ENCODE results near the gene LHPP.
"Not testable (repeated sequence)": the region's sequence is repeated elsewhere in the genome, so short reads cannot be mapped to it uniquely, and the experiment has no call there.

Gene LHPP

DNA sequence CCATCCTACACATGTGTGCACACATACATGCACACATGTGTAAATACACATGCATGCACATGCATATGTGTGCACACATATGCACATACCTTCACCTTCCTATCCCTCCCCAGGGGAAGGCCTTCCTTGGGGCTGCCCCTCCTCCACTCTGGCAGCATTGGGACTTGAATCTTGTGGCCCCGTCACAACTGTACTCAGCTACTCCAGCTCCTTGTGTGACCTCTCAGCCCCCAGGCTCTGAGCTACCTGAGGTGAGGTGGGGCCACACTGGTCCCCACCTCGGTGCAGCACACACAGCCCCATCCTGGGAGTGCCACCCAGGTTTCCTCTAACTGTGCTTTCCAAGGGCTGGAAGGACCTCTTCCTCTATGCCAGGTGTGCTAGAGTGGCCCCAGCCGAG lies 116.0 kb downstream of the LHPP start:
- no peak for DNase-seq (ENCODE audit: low read depth in 1 of 2, low spot score in 1 of 2)
- in situ Hi-C loops (cut with HindIII; ENCODE audit: low pct_unique_long_range_greater_than_20kb, low sequenced_read_pairs) = no loop called here
- no peak for TF ChIP-seq JUND (IDR thresholded peaks at IDR 0.05; ENCODE audit: low read depth)

DNA sequence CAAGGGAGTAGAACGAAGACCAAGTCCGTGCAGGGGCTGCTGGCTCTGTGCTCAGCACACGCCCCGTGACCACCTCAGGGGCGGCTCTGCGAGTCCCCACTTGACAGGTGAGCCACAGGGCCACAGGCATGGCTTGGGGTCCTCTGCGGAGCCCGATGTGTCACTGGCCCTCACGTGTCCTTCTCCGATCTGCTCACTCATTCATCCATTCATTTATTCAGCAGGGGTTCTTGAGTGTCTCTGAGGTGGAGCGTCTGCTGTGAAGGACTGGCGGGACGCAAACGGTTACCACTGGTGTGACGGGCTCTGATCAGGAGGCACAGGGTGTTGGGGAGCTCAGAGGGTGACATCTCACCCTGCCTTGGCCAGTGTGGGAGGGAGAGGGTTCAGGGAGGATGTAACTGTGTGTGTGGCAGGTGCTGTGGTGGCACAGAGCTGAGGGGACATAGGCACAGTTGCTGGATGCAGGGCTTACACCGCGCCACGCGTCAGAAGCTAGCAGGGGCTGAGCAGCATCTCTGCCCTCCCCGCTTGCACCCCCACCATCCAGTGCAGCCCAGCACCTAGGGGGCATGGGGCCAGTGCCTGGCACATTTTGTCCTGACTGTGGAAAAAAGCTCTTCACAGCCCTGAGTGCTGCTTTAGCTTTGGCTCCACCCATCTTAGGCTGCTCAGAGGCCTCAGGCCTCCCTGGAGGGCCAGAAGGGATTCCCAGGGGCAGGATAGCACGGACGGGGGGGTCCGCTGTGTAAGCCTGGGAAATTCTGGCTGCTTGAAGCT lies 116.8 kb downstream of the LHPP start:
- in situ Hi-C loops (cut with HindIII; ENCODE audit: low pct_unique_long_range_greater_than_20kb, low sequenced_read_pairs) = no loop called here
- no peak for DNase-seq (ENCODE audit: low read depth in 1 of 2, low spot score in 1 of 2)
- TF ChIP-seq JUND (IDR thresholded peaks at IDR 0.05; ENCODE audit: low read depth) = no peak

DNA sequence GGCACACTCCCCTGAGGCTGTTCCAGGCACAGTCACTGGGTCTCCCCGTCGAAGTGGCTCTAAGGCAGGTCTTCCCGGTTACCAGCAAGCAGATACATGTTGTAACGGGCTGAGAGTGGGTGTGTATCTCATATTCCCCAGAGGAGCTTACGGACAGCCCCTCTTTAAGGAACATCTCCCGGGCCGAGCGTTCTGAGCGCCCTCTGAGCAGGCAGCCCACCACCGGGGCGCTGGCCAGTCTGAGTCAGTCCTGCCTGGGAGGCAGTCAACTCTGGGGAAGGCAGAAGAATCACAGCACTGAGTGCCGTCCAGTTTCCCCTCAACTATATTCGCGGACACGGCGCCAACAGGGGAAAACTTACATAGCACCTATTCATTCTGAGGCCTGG lies 117.4 kb downstream of the LHPP start:
- TF ChIP-seq JUND (IDR thresholded peaks at IDR 0.05; ENCODE audit: low read depth) = no peak
- no peak for DNase-seq (ENCODE audit: low read depth in 1 of 2, low spot score in 1 of 2)
- in situ Hi-C loops (cut with HindIII; ENCODE audit: low pct_unique_long_range_greater_than_20kb, low sequenced_read_pairs) = no loop called here

DNA sequence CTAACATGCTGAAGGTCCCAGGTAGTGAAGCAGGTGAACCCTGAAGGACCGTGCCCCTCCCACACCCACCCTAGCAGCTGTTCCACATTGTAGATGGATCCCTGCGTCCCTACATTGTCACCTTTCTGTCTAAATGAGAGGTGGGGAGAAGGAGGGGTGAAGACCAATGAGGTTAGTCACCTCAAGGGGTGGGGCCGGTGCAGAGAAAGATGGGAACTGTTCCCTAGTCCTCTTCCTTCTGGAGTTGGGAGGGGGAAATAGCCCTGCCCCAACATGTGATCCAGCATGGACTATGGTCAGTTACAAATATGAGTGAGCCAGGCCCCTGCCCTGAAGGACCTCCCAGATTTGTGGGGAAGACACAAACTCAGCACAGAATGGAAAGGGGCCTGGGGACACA lies 124.5 kb downstream of the LHPP start:
- no peak for TF ChIP-seq JUND (IDR thresholded peaks at IDR 0.05; ENCODE audit: low read depth)
- DNase-seq (ENCODE audit: low read depth in 1 of 2, low spot score in 1 of 2) = no peak
- in situ Hi-C loops (cut with HindIII; ENCODE audit: low pct_unique_long_range_greater_than_20kb, low sequenced_read_pairs) = no loop called here

DNA sequence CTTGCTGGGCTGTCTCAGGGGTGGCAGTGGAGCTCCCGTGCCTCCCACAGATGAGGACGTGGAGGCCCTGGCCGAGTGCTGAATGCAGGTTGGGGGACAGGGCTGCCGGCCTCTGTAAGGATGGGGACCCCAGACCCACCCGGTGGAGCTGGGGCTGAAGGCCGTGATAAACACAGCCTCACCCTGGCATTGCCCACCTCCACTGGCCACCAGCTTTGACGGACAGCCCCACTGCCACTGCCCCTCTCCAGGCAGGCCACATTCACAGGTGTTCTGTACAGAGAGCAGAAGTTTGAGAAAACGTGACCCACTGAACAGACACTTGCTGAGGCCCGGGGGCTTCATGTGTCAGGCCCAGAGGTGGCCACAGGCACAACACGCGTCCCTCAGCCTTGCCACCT lies 126.2 kb downstream of the LHPP start:
- no peak for TF ChIP-seq JUND (IDR thresholded peaks at IDR 0.05; ENCODE audit: low read depth)
- in situ Hi-C loops (cut with HindIII; ENCODE audit: low pct_unique_long_range_greater_than_20kb, low sequenced_read_pairs) = no loop called here
- DNase-seq (ENCODE audit: low read depth in 1 of 2, low spot score in 1 of 2) = no peak

DNA sequence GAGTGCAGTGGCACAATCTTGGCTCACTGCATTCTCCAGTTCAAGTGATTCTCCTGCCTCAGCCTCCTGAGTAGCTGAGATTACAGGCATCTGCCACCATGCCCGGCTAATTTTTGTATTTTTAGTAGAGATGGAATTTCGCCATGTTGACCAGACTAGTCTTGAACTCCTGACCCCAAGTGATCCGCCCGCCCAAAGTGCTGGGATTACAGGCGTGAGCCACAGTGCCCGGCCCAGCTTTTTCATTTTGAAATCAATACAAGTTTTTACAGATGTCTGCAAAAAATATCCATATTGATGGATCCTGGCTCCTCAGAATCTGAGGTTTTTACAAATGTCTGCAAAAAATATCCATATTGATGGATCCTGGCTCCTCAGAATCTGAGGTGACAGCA lies 126.7 kb downstream of the LHPP start:
- in situ Hi-C loops (cut with HindIII; ENCODE audit: low pct_unique_long_range_greater_than_20kb, low sequenced_read_pairs); DNase-seq (ENCODE audit: low read depth in 1 of 2, low spot score in 1 of 2): not testable (repeated sequence)

DNA sequence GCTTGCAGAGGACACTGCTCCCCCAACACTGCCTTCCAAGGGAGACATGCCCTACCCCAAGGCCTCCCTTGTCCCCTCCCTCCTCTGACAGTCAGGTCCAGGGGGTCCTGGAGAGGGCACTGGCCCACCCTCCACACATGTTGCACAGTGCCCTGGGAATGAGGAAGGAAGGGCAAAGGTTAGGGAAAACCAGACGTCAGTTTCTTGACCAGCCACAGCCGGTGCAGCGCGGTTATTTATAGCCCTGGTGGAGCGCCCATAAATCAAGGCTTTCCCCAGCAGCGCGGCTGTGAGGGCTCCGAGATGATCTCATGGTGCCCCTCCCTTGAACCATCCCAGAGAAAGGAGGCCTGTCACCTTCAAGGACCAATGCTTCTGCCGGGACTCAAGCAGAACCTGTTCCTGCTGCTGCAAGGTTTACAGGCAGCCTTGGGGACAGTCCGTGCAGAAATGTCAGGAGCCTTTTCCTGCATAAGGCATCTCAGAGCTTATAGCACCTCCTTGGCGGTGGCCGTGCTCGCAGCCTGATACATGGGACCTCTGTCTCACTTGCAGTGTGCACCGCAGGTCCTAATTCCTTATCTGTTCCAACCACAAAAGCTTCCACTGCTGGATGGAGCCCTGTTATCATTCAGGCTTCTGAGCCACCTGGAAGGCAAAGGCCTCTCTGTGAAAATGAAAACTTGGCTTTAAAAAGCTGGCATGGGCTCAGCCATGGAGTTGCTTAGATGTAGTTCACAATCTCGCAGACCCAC lies 127.3 kb downstream of the LHPP start:
- no peak for DNase-seq (ENCODE audit: low read depth in 1 of 2, low spot score in 1 of 2)
- in situ Hi-C loops (cut with HindIII; ENCODE audit: low pct_unique_long_range_greater_than_20kb, low sequenced_read_pairs) = no loop called here
- TF ChIP-seq JUND (IDR thresholded peaks at IDR 0.05; ENCODE audit: low read depth) = no peak

DNA sequence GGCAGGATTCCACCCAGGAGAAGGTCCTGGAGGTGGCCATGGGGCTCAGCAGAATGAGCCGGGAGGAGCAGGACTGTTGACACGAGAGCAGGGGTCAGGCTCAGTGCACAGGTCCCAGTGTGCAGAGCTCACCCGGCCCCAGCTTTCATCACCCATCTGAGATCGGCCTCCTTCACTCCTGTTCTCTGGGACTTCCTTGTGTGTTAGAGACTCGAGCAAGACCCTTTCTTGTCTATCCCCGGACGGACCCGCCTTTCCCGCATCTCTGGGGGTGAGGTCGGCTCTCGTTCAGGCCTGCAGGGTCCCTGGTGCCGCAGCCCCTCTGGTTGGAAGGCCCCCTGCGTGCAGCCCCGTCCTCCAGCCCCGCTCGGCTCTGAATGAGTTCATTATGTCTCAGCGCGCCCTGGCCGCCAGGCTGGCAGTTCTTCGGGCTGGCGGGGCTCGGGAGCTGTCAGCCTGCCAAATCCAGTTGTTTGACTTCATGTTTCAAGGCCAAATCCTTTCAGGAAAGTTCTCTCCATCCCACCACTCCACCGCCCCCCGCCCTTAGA lies 127.9 kb downstream of the LHPP start:
- TF ChIP-seq JUND (IDR thresholded peaks at IDR 0.05; ENCODE audit: low read depth) = no peak
- in situ Hi-C loops (cut with HindIII; ENCODE audit: low pct_unique_long_range_greater_than_20kb, low sequenced_read_pairs) = no loop called here
- DNase-seq (ENCODE audit: low read depth in 1 of 2, low spot score in 1 of 2) = no peak

DNA sequence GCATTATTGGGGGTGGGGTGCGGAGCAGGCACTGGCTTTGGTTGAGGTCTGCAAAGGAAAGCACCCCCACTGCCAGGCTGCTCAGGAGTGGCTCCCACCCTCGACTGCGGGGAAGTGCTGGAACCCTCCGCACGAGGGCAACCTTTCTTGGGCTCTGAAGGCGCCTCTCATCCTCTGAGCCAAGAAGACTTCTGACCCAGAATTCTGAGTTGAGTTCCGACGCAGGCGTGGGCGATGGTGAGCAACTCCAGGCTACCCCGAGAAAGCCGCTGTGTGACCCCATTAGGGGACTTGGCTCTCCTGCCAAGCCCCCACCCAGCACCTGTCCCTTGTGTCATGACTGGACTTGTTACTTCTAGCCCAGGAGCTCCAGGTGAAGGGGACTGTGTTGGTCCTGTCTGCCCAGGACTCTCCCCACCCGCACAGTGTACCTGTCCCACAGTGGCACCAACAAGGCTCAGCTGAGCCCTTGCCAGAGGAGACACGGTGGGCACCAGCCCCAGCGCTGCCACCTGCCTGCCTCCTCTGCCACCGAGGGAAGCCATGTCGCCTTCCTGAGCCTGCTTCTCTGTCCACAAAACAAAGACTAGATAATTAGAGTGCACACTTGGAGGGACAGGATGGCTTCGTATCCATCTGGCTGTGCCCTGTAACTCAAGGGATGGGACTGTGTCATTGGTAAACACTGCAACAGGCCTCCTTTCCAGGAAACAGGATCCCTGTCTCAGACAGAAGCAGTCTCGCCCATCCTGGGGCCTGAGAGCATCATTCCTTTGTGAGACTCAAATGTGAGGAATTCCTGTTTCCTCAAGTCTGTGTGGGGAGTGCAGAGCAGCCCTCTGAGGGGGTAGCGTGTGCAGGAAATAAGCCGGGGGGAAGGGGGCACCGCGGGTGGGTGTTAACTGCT lies 128.8 kb downstream of the LHPP start:
- TF ChIP-seq JUND (IDR thresholded peaks at IDR 0.05; ENCODE audit: low read depth) = no peak
- in situ Hi-C loops (cut with HindIII; ENCODE audit: low pct_unique_long_range_greater_than_20kb, low sequenced_read_pairs) = no loop called here
- no peak for DNase-seq (ENCODE audit: low read depth in 1 of 2, low spot score in 1 of 2)

DNA sequence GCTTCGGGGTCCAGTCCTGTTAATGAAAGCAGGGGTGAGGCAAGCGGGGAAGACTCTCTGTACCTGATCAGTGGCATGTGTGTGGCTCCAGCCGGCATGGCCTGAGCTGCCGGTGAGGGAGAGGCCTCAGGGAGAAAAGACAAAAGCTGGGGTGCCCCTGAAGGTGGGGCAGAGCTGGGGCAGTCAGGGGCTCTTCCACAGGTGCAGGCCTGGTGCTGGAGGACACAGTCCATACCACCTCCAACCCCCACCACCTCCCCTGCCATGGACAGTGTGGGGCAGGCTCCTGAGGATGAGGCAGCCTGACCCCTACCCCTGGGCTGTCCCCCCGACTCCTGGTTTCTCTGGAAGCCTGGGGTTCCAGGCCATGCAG lies 129.5 kb downstream of the LHPP start:
- no peak for DNase-seq (ENCODE audit: low read depth in 1 of 2, low spot score in 1 of 2)
- in situ Hi-C loops (cut with HindIII; ENCODE audit: low pct_unique_long_range_greater_than_20kb, low sequenced_read_pairs) = no loop called here
- TF ChIP-seq JUND (IDR thresholded peaks at IDR 0.05; ENCODE audit: low read depth) = no peak

DNA sequence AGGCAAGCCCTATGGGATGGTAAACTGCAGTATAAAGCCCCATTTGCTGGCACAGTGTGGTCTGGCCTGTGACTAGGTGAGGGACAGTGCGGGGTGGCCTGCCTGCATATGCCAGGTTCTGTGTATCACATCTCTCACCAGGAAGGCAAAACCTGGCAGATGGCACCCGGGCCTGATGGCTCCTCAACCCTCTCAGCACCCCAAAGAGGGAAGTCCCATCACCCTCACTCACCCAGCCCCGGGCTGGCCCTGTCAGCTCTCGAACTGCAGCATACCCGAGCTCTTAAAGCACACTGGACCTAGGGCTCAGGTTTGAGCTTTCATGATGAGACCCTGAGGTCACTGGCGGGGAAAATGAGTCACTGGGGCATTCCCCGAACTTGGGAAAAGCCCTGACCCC lies 130.5 kb downstream of the LHPP start:
- in situ Hi-C loops (cut with HindIII; ENCODE audit: low pct_unique_long_range_greater_than_20kb, low sequenced_read_pairs) = no loop called here
- no peak for DNase-seq (ENCODE audit: low read depth in 1 of 2, low spot score in 1 of 2)
- TF ChIP-seq JUND (IDR thresholded peaks at IDR 0.05; ENCODE audit: low read depth) = no peak

DNA sequence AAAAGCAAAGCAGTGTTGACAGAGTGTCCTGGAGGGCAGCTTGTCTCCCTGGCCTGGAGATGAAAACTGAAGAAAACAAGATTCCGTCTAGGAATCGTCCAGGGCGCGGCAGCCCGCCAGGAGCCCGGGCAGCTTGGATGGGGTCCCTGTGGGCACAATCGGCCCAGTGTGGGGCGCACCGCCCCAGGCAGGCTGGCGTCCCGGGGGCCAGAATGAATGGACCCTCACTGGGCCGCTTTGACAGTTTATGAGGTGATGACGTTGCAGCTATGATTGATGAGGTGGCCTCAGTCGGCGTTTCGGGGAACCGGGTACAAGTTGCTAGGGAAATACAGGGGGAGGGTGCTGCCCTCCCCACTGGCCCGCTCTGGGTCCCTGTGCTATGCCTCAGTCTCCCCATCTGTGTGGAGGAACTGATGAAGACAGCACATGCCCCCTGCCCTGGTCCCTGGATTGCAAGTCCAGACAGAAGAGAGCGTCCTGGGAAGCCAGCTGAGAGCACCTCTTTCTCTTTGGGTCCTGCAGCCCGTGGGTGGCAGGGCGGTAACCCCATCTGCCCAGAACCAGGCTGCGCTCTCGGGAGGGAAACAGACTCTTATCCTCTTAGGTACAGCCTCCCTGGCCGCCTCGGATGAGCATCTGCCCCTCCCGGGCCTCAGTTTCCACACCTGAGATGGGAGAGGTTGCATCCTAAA lies 131.3 kb downstream of the LHPP start:
- in situ Hi-C loops (cut with HindIII; ENCODE audit: low pct_unique_long_range_greater_than_20kb, low sequenced_read_pairs) = no loop called here
- TF ChIP-seq JUND (IDR thresholded peaks at IDR 0.05; ENCODE audit: low read depth) = no peak
- no peak for DNase-seq (ENCODE audit: low read depth in 1 of 2, low spot score in 1 of 2)

Measured in T47D (cell line).